ENCODE results near the gene CHST15.

DNA sequence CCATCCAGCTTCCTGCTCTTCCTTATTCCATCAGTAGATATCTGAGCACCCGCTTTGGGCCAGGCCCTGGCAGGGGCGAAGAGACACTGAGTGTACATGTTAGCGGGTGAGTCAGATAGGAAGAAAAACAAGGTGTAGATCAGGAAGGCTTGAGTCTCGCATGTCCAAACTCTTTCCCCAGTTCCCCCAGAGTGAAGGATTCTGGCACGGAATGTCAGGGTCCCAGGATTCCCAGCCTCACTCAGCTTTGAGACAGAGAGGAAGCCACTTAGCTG, 24.1 kb upstream of the CHST15 start:
- TF ChIP-seq, protein P1, sequence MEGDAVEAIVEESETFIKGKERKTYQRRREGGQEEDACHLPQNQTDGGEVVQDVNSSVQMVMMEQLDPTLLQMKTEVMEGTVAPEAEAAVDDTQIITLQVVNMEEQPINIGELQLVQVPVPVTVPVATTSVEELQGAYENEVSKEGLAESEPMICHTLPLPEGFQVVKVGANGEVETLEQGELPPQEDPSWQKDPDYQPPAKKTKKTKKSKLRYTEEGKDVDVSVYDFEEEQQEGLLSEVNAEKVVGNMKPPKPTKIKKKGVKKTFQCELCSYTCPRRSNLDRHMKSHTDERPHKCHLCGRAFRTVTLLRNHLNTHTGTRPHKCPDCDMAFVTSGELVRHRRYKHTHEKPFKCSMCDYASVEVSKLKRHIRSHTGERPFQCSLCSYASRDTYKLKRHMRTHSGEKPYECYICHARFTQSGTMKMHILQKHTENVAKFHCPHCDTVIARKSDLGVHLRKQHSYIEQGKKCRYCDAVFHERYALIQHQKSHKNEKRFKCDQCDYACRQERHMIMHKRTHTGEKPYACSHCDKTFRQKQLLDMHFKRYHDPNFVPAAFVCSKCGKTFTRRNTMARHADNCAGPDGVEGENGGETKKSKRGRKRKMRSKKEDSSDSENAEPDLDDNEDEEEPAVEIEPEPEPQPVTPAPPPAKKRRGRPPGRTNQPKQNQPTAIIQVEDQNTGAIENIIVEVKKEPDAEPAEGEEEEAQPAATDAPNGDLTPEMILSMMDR (IDR thresholded peaks at IDR 0.05; ENCODE audit: low read depth, low read length, missing input control) = no peak
- TF ChIP-seq SP1 (IDR thresholded peaks at IDR 0.05) (no peak), RAD21 (IDR thresholded peaks at IDR 0.05) (no peak), TAF1 (conservative IDR thresholded peaks at IDR 0.05) (no peak), EGR1 (IDR thresholded peaks at IDR 0.05; ENCODE audit: low read depth in 2 of 2) (no peak), RXRA (IDR thresholded peaks at IDR 0.05) (no peak), JUND (IDR thresholded peaks at IDR 0.05) (no peak), YY1 (IDR thresholded peaks at IDR 0.05) (no peak)
- TF ChIP-seq, protein P2, sequence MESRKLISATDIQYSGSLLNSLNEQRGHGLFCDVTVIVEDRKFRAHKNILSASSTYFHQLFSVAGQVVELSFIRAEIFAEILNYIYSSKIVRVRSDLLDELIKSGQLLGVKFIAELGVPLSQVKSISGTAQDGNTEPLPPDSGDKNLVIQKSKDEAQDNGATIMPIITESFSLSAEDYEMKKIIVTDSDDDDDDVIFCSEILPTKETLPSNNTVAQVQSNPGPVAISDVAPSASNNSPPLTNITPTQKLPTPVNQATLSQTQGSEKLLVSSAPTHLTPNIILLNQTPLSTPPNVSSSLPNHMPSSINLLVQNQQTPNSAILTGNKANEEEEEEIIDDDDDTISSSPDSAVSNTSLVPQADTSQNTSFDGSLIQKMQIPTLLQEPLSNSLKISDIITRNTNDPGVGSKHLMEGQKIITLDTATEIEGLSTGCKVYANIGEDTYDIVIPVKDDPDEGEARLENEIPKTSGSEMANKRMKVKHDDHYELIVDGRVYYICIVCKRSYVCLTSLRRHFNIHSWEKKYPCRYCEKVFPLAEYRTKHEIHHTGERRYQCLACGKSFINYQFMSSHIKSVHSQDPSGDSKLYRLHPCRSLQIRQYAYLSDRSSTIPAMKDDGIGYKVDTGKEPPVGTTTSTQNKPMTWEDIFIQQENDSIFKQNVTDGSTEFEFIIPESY (IDR thresholded peaks at IDR 0.05) = no peak
- TF ChIP-seq, protein P3, sequence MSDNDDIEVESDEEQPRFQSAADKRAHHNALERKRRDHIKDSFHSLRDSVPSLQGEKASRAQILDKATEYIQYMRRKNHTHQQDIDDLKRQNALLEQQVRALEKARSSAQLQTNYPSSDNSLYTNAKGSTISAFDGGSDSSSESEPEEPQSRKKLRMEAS (IDR thresholded peaks at IDR 0.05) = no peak
- TF ChIP-seq, protein P4, sequence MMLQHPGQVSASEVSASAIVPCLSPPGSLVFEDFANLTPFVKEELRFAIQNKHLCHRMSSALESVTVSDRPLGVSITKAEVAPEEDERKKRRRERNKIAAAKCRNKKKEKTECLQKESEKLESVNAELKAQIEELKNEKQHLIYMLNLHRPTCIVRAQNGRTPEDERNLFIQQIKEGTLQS (IDR thresholded peaks at IDR 0.05) = no peak
